ENCODE measurements around the gene ETV6.
A peak's percentile ranks its signal among the peaks of the same experiment; 100 is the strongest.

Gene ETV6

GRCh38 chr12:11734580-11735180 is 85.2 kb downstream of the ETV6 start:
- Mint-ChIP-seq H3K4me1 (ENCODE audit: low read depth) (peaks cover 76% of the 10 kb centered on the region), H3K27me3 (no peaks in the 10 kb centered on the region), H3K4me3 (no peak overlapping the region), H3K27ac (no peak overlapping the region), H3K9me3 (no peaks in the 10 kb centered on the region), H3K36me3 (ENCODE audit: low read depth) (peaks cover 25% of the 10 kb centered on the region)

GRCh38 chr12:11738450-11738849 is 89.0 kb downstream of the ETV6 start:
- Mint-ChIP-seq H3K27me3 (no peaks in the 10 kb centered on the region), H3K36me3 (ENCODE audit: low read depth) (peaks cover 28% of the 10 kb centered on the region), H3K9me3 (no peaks in the 10 kb centered on the region), H3K4me1 (ENCODE audit: low read depth) (peaks cover 66% of the 10 kb centered on the region), H3K27ac (no peak overlapping the region), H3K4me3 (no peak overlapping the region)

- Mint-ChIP-seq H3K36me3 (ENCODE audit: low read depth) (peaks cover 29% of the 10 kb centered on the region), H3K4me1 (ENCODE audit: low read depth) (peaks cover 66% of the 10 kb centered on the region)
Measured at GRCh38 chr12:11739980-11740577, 90.6 kb downstream of the ETV6 start.

GRCh38 chr12:11741434-11742092 is 92.1 kb downstream of the ETV6 start:
- no peak overlapping the region for H3K4me3 Mint-ChIP-seq
- H3K27ac Mint-ChIP-seq, result no peak overlapping the region
- peaks cover 75% of the 10 kb centered on the region for H3K4me1 Mint-ChIP-seq (ENCODE audit: low read depth)
- no peaks in the 10 kb centered on the region for H3K9me3 Mint-ChIP-seq
- no peaks in the 10 kb centered on the region for H3K27me3 Mint-ChIP-seq
- peaks cover 22% of the 10 kb centered on the region for H3K36me3 Mint-ChIP-seq (ENCODE audit: low read depth)

More at GRCh38 chr12:11739980-11740577, 90.6 kb downstream of the ETV6 start:
- Mint-ChIP-seq H3K27me3 (no peaks in the 10 kb centered on the region), H3K4me3 (no peak overlapping the region), H3K9me3 (no peaks in the 10 kb centered on the region), H3K27ac (no peak overlapping the region)

- Mint-ChIP-seq H3K4me1 (ENCODE audit: low read depth) (peaks cover 70% of the 10 kb centered on the region), H3K27me3 (no peaks in the 10 kb centered on the region), H3K36me3 (ENCODE audit: low read depth) (peaks cover 16% of the 10 kb centered on the region), H3K27ac (peak overlapping the region; percentile 18), H3K9me3 (no peaks in the 10 kb centered on the region), H3K4me3 (no peak overlapping the region)
Measured at GRCh38 chr12:11743423-11744409, 94.2 kb downstream of the ETV6 start.

GRCh38 chr12:11744410-11744801 is 94.9 kb downstream of the ETV6 start:
- Mint-ChIP-seq H3K9me3 (no peaks in the 10 kb centered on the region), H3K4me1 (ENCODE audit: low read depth) (peaks cover 67% of the 10 kb centered on the region), H3K27ac (no peak overlapping the region), H3K4me3 (no peak overlapping the region), H3K36me3 (ENCODE audit: low read depth) (peaks cover 12% of the 10 kb centered on the region), H3K27me3 (no peaks in the 10 kb centered on the region)

GRCh38 chr12:11745113-11745512 is 95.6 kb downstream of the ETV6 start:
- Mint-ChIP-seq H3K27me3 (no peaks in the 10 kb centered on the region), H3K27ac (peak overlapping the region; percentile 53), H3K4me3 (no peak overlapping the region), H3K36me3 (ENCODE audit: low read depth) (peaks cover 12% of the 10 kb centered on the region), H3K4me1 (ENCODE audit: low read depth) (peaks cover 69% of the 10 kb centered on the region), H3K9me3 (no peaks in the 10 kb centered on the region)

- Mint-ChIP-seq H3K36me3 (ENCODE audit: low read depth) (peaks cover 13% of the 10 kb centered on the region), H3K27me3 (no peaks in the 10 kb centered on the region), H3K27ac (peak overlapping the region; percentile 53), H3K9me3 (no peaks in the 10 kb centered on the region), H3K4me3 (peak overlapping the region; percentile 24), H3K4me1 (ENCODE audit: low read depth) (peaks cover 68% of the 10 kb centered on the region)
Measured at GRCh38 chr12:11746024-11746771, 96.7 kb downstream of the ETV6 start.

- H3K4me3 Mint-ChIP-seq, result no peak overlapping the region
- H3K27me3 Mint-ChIP-seq, result no peaks in the 10 kb centered on the region
- peaks cover 62% of the 10 kb centered on the region for H3K4me1 Mint-ChIP-seq (ENCODE audit: low read depth)
- no peak overlapping the region for H3K27ac Mint-ChIP-seq
- H3K36me3 Mint-ChIP-seq (ENCODE audit: low read depth), result peaks cover 19% of the 10 kb centered on the region
- H3K9me3 Mint-ChIP-seq, result no peaks in the 10 kb centered on the region
Measured at GRCh38 chr12:11746940-11747716, 97.7 kb downstream of the ETV6 start.

GRCh38 chr12:11747969-11748368 is 98.5 kb downstream of the ETV6 start:
- H3K4me3 Mint-ChIP-seq, result no peak overlapping the region
- H3K36me3 Mint-ChIP-seq (ENCODE audit: low read depth), result peaks cover 24% of the 10 kb centered on the region
- H3K9me3 Mint-ChIP-seq, result no peaks in the 10 kb centered on the region
- no peak overlapping the region for H3K27ac Mint-ChIP-seq
- peaks cover 68% of the 10 kb centered on the region for H3K4me1 Mint-ChIP-seq (ENCODE audit: low read depth)
- no peaks in the 10 kb centered on the region for H3K27me3 Mint-ChIP-seq

- peak overlapping the region; percentile 38 for H3K27ac Mint-ChIP-seq
Measured at GRCh38 chr12:11748903-11749302, 99.4 kb downstream of the ETV6 start.

GRCh38 chr12:11749943-11750690 is 100.6 kb downstream of the ETV6 start:
- Mint-ChIP-seq H3K27ac (peak overlapping the region; percentile 63), H3K9me3 (no peaks in the 10 kb centered on the region), H3K4me1 (ENCODE audit: low read depth) (peaks cover 53% of the 10 kb centered on the region), H3K4me3 (peak overlapping the region; percentile 27), H3K36me3 (ENCODE audit: low read depth) (peaks cover 36% of the 10 kb centered on the region), H3K27me3 (no peaks in the 10 kb centered on the region)

More at GRCh38 chr12:11748903-11749302, 99.4 kb downstream of the ETV6 start:
- Mint-ChIP-seq H3K27me3 (no peaks in the 10 kb centered on the region), H3K9me3 (no peaks in the 10 kb centered on the region), H3K4me1 (ENCODE audit: low read depth) (peaks cover 63% of the 10 kb centered on the region), H3K36me3 (ENCODE audit: low read depth) (peaks cover 25% of the 10 kb centered on the region), H3K4me3 (no peak overlapping the region)
